Gastroesophageal sphincter (tissue), 3 donors: ENCODE results near the gene GPX4.

Experiments
- CTCF ChIP-seq, 4 experiments: fragments of 200-600 bp in 2 of 4; fragments of 450-650 bp in 2 of 4; sonication (generic) in 1 of 4; IDR thresholded peaks; one replicate each; pipeline ENCODE4 v1.5.1; 2017 to 2019; ENCODE audit warnings: antibody characterized with exemption in 4 of 4, mild to moderate bottlenecking in 2 of 4, moderate library complexity in 2 of 4
- EP300 ChIP-seq: sonication (generic); formaldehyde crosslinking; IDR thresholded peaks from one replicate; pipeline ENCODE4 v1.6.1; 2017; ENCODE audit warnings: antibody characterized with exemption, mild to moderate bottlenecking
- POLR2A ChIP-seq, 2 donors: fragments of 450-650 bp; IDR thresholded peaks; one replicate each; pipeline ENCODE4 v1.6.1; 2017; ENCODE audit warnings: antibody characterized with exemption in 2 of 2, mild to moderate bottlenecking in 2 of 2, moderate library complexity in 1 of 2
- POLR2AphosphoS5 ChIP-seq: sonication (generic); formaldehyde crosslinking; IDR thresholded peaks from one replicate; pipeline ENCODE4 v1.6.1; 2017; ENCODE audit warnings: antibody characterized with exemption

- TF ChIP-seq CTCF (IDR thresholded peaks at IDR 0.05) (no peak), POLR2AphosphoS5 (no peak), POLR2A (IDR thresholded peaks at IDR 0.05) (no peak), EP300 (no peak)
Measured at GRCh38 chr19:1065606-1066109, 38.1 kb upstream of the GPX4 start.
